SK-N-SH treated with all-trans-retinoic acid at 6 μM for 48 hours (cell line): ENCODE data around the gene WBP2.

Experiments used
- ARNTL ChIP-seq: fragments of 450-650 bp; formaldehyde crosslinking; IDR thresholded peaks from 2 replicates; pipeline ENCODE4 v1.5.0; 2020; ENCODE audit warnings: low read depth, mild to moderate bottlenecking, moderate library complexity, borderline replicate concordance
- ESRRG ChIP-seq: fragments of 250-450 bp; sonication (Bioruptor Pico); IDR thresholded peaks from 2 replicates; pipeline ENCODE4 v1.6.1; 2021; ENCODE audit warnings: mild to moderate bottlenecking
- ZNF70 ChIP-seq: fragments of 450-650 bp; formaldehyde crosslinking; IDR thresholded peaks from 2 replicates; pipeline ENCODE4 v1.5.0; 2020; ENCODE audit warnings: mild to moderate bottlenecking, moderate library complexity
- TF ChIP-seq, protein P1 (sequence below): fragments of 250-450 bp; sonication (Bioruptor Pico); IDR thresholded peaks from 2 replicates; pipeline ENCODE4 v1.5.1; 2020; ENCODE audit warnings: low read depth, mild to moderate bottlenecking, moderate library complexity

DNA sequence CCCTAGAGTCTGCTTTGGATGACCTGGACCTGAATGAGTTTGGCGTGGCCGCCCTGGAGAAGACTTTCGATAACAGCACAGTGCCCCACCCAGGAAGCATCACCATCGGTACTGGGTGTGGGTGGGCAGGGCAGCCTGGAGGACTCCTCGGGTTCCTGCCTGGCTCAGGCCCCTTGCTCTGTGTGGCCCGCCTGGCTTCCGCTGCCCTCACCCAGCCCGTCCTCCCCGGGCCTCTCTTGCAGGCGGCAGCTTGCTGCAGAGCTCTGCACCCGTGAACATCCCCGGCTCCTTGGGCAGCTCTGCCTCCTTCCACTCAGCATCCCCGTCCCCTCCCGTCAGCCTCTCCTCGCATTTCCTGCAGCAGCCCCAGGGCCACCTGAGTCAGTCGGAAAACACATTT, 35.5 kb downstream of the WBP2 start:
- TF ChIP-seq ESRRG (no peak), ARNTL (CRISPR knock-in tag) (no peak), ZNF70 (CRISPR knock-in tag) (no peak)
- TF ChIP-seq, protein P1, sequence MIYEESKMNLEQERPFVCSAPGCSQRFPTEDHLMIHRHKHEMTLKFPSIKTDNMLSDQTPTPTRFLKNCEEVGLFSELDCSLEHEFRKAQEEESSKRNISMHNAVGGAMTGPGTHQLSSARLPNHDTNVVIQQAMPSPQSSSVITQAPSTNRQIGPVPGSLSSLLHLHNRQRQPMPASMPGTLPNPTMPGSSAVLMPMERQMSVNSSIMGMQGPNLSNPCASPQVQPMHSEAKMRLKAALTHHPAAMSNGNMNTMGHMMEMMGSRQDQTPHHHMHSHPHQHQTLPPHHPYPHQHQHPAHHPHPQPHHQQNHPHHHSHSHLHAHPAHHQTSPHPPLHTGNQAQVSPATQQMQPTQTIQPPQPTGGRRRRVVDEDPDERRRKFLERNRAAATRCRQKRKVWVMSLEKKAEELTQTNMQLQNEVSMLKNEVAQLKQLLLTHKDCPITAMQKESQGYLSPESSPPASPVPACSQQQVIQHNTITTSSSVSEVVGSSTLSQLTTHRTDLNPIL (CRISPR knock-in tag), result no peak
